SU-DHL-6 (cell line): ENCODE data around the gene SPSB1.

ENCODE experiments used
- H2AFZ ChIP-seq: fragments of 200-600 bp; sonication (generic); 2 replicates; pipeline ENCODE4 v1.6.1; 2014; ENCODE audit warnings: low read depth, mild to moderate bottlenecking, moderate library complexity, mixed read lengths, antibody characterized with exemption, low read length; ENCODE audit not compliant: severe bottlenecking
- H3F3A ChIP-seq: fragments of 200-600 bp; shearing (Covaris generic); 2 replicates; pipeline ENCODE4 v1.6.0; 2016; ENCODE audit warnings: antibody characterized with exemption, mild to moderate bottlenecking; ENCODE audit not compliant: insufficient read depth
- H3K27ac ChIP-seq: fragments of 200-600 bp; sonication (generic); 2 replicates; pipeline ENCODE4 v1.5.1; 2016; ENCODE audit warnings: low read depth, mild to moderate bottlenecking, low read length, moderate library complexity, mixed read lengths
- H3K27me3 ChIP-seq: fragments of 200-600 bp; sonication (generic), shearing (Covaris generic); 2 replicates; pipeline ENCODE4 v1.6.0; 2014; ENCODE audit warnings: mild to moderate bottlenecking, low read length
- H3K36me3 ChIP-seq: fragments of 200-600 bp; sonication (generic); 2 replicates; pipeline ENCODE4 v1.6.1; 2014; ENCODE audit warnings: mild to moderate bottlenecking, low read length, mixed read lengths
- H3K4me2 ChIP-seq: fragments of 300-600, 200-600 bp; shearing (Covaris generic), sonication (generic); 2 replicates; pipeline ENCODE4 v1.6.0; 2014; ENCODE audit warnings: low read length, low read depth, mild to moderate bottlenecking; ENCODE audit not compliant: poor library complexity, severe bottlenecking
- H3K4me3 ChIP-seq: fragments of 200-600 bp; sonication (generic); 2 replicates; pipeline ENCODE4 v1.5.1; 2014; ENCODE audit warnings: antibody characterized with exemption, low read length, mild to moderate bottlenecking, mixed read lengths; ENCODE audit not compliant: insufficient read depth, poor library complexity, severe bottlenecking
- H3K79me2 ChIP-seq: fragments of 200-600 bp; sonication (generic); 2 replicates; pipeline ENCODE4 v1.6.1; 2014; ENCODE audit warnings: mild to moderate bottlenecking, low read length, moderate library complexity; ENCODE audit not compliant: insufficient read depth
- H3K9ac ChIP-seq: fragments of 200-600 bp; sonication (generic); 2 replicates; pipeline ENCODE4 v1.7.0; 2014; ENCODE audit warnings: mild to moderate bottlenecking, low read length
- H3K9me2 ChIP-seq: fragments of 200-600 bp; sonication (generic); replicated peaks from 2 replicates; pipeline ENCODE4 v1.6.1; 2014; ENCODE audit warnings: low read length; ENCODE audit not compliant: insufficient read depth
- H3K9me3 ChIP-seq: fragments of 200-600 bp; sonication (generic); 2 replicates; pipeline ENCODE4 v1.6.1; 2014; ENCODE audit warnings: low read length, mixed read lengths; ENCODE audit not compliant: insufficient read depth
- H4K20me1 ChIP-seq: fragments of 200-600 bp; sonication (generic); 2 replicates; pipeline ENCODE4 v1.6.1; 2014; ENCODE audit warnings: low read depth, mild to moderate bottlenecking, antibody characterized with exemption, low read length, moderate library complexity, mixed read lengths
- CTCF ChIP-seq: fragments of 200-600 bp; sonication (generic); IDR thresholded peaks from one replicate; pipeline ENCODE4 v1.5.1; 2017; ENCODE audit warnings: antibody characterized with exemption, mild to moderate bottlenecking, low read length, moderate library complexity; ENCODE audit not compliant: insufficient read depth, poor library complexity, severe bottlenecking
- EZH2phosphoT487 ChIP-seq: fragments of 200-600 bp; sonication (generic), shearing (Covaris generic); conservative IDR thresholded peaks from 2 replicates; pipeline ENCODE4 v1.6.1; 2018; ENCODE audit warnings: mild to moderate bottlenecking, antibody characterized with exemption, low read length, moderate library complexity, mixed read lengths

The SPSB1 gene

GRCh38 chr1:9278585-9279153, 14.0 kb upstream of the SPSB1 start:
- Histone ChIP-seq H2AFZ (no peak overlapping the region), H3K27ac (no peak overlapping the region)
- TF ChIP-seq CTCF (no peak), EZH2phosphoT487 (no peak)

GRCh38 chr1:9279172-9279840, 13.4 kb upstream of the SPSB1 start:
- no peaks in the 10 kb centered on the region for H3K27me3 ChIP-seq
- no peaks in the 10 kb centered on the region for H3K36me3 ChIP-seq
- H3K9me3 ChIP-seq: no peaks in the 10 kb centered on the region
- no peak overlapping the region for H3K9ac ChIP-seq
- no peaks in the 10 kb centered on the region for H3K9me2 ChIP-seq
- no peak overlapping the region for H3K4me2 ChIP-seq
- H2AFZ ChIP-seq: no peak overlapping the region
- H3K79me2 ChIP-seq: no peaks in the 10 kb centered on the region
- no peaks in the 10 kb centered on the region for H4K20me1 ChIP-seq
- TF ChIP-seq EZH2phosphoT487 (no peak), CTCF (no peak)
- H3K4me3 ChIP-seq: no peak overlapping the region
- no peaks in the 10 kb centered on the region for H3F3A ChIP-seq
- H3K27ac ChIP-seq: no peak overlapping the region

More at GRCh38 chr1:9278585-9279153, 14.0 kb upstream of the SPSB1 start:
- no peaks in the 10 kb centered on the region for H4K20me1 ChIP-seq
- H3K36me3 ChIP-seq: no peaks in the 10 kb centered on the region
- no peak overlapping the region for H3K4me2 ChIP-seq
- no peaks in the 10 kb centered on the region for H3K79me2 ChIP-seq
- H3K9me3 ChIP-seq: no peaks in the 10 kb centered on the region
- no peaks in the 10 kb centered on the region for H3F3A ChIP-seq
- H3K9me2 ChIP-seq: no peaks in the 10 kb centered on the region
- H3K4me3 ChIP-seq: no peak overlapping the region
- no peaks in the 10 kb centered on the region for H3K27me3 ChIP-seq
- no peak overlapping the region for H3K9ac ChIP-seq

- Histone ChIP-seq H3K36me3 (no peaks in the 10 kb centered on the region), H3K79me2 (no peaks in the 10 kb centered on the region), H3F3A (no peaks in the 10 kb centered on the region), H3K4me3 (no peak overlapping the region), H3K9me3 (no peaks in the 10 kb centered on the region), H3K9ac (no peak overlapping the region), H3K9me2 (no peaks in the 10 kb centered on the region), H3K27me3 (no peaks in the 10 kb centered on the region), H3K27ac (no peak overlapping the region), H3K4me2 (no peak overlapping the region), H4K20me1 (no peaks in the 10 kb centered on the region), H2AFZ (no peak overlapping the region)
- TF ChIP-seq CTCF: no peak
- no peak for TF ChIP-seq EZH2phosphoT487
Measured at GRCh38 chr1:9280015-9280860, 12.5 kb upstream of the SPSB1 start.
